Measurements from ENCODE around the gene C9orf78.

C9orf78 gene

GRCh38 chr9:129867136-129868022 is 32.3 kb upstream of the C9orf78 start:
- DNase-seq = no peak

- no peak for DNase-seq
These were observed 31.5 kb upstream of the C9orf78 start for GRCh38 chr9:129866394-129867135.

- no peak for DNase-seq
These were observed 30.7 kb upstream of the C9orf78 start for GRCh38 chr9:129865668-129866320.

- no peak for DNase-seq
These were observed 30.0 kb upstream of the C9orf78 start for GRCh38 chr9:129864991-129865647.

GRCh38 chr9:129863059-129863690 is 28.1 kb upstream of the C9orf78 start:
- DNase-seq = peak; percentile 87

GRCh38 chr9:129861447-129861827 is 26.4 kb upstream of the C9orf78 start:
- DNase-seq = no peak

- DNase-seq = no peak
These were observed 25.8 kb upstream of the C9orf78 start for GRCh38 chr9:129860653-129861446.

- DNase-seq = no peak
These were observed 23.3 kb upstream of the C9orf78 start for GRCh38 chr9:129858167-129858962.

GRCh38 chr9:129857207-129857606 is 22.1 kb upstream of the C9orf78 start:
- no peak for DNase-seq

- no peak for DNase-seq
These were observed 19.6 kb upstream of the C9orf78 start for GRCh38 chr9:129854588-129855110.

GRCh38 chr9:129853614-129854013 is 18.5 kb upstream of the C9orf78 start:
- no peak for DNase-seq

GRCh38 chr9:129852579-129852978 is 17.5 kb upstream of the C9orf78 start:
- no peak for DNase-seq

GRCh38 chr9:129851821-129852220 is 16.7 kb upstream of the C9orf78 start:
- DNase-seq = no peak

GRCh38 chr9:129850821-129851550 is 15.9 kb upstream of the C9orf78 start:
- no peak for DNase-seq

- DNase-seq = no peak
These were observed 14.8 kb upstream of the C9orf78 start for GRCh38 chr9:129849901-129850300.

- DNase-seq = no peak
These were observed 13.8 kb upstream of the C9orf78 start for GRCh38 chr9:129848712-129849441.

GRCh38 chr9:129845373-129845772 is 10.3 kb upstream of the C9orf78 start:
- DNase-seq = no peak

GRCh38 chr9:129841071-129841470 is 6.0 kb upstream of the C9orf78 start:
- no peak for DNase-seq

- no peak for DNase-seq
These were observed 5.0 kb upstream of the C9orf78 start for GRCh38 chr9:129840034-129840433.

Data from fibroblast of skin of right quadriceps (primary cell).